HL-60/S4 (cell line): ENCODE data around the gene BCAS4.

Source experiments
- in situ Hi-C: fragments of 300-500 bp; cut with MboI; formaldehyde crosslinking; loops from 2 replicates; pipeline ENCODE4 v1.14.3; 2022; ENCODE audit warnings: low sequenced_read_pairs

BCAS4 gene

DNA sequence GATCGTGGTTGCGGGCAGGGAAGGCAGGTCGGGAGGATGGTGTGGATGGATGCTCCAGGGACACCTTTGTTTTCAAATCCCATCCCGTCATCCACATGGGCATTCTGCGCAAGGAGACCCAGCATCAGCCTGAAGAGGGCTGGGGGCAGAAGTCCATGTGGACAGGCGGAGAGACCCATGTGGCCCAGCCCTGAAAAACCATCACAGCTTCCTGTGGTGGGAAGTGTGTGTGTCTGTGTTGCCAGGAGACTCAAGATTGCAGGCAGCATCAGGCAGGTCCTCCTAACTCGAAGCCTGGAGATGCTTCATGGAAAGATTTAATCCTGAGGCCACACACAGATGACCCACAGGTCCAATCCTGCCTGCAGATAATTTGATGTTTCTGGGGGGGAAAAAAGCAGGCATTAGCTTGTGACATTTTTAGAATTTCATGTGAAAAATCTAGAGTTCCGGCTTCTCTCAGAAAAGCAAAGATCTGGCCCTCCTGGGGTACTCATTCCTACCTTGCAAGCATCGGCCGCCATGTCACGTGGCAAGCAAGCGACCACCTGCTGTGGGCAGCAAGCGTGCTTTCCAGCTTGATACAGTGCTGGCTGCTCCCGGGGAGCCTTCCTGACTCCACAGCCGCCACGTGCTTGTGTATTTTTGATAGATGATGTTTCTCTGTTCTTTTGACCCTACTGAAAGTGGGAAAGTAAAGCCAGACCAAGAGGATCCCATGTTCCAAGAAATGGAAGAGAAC is 25.8 kb downstream of the BCAS4 start:
- in situ Hi-C loops: no loop called here

DNA sequence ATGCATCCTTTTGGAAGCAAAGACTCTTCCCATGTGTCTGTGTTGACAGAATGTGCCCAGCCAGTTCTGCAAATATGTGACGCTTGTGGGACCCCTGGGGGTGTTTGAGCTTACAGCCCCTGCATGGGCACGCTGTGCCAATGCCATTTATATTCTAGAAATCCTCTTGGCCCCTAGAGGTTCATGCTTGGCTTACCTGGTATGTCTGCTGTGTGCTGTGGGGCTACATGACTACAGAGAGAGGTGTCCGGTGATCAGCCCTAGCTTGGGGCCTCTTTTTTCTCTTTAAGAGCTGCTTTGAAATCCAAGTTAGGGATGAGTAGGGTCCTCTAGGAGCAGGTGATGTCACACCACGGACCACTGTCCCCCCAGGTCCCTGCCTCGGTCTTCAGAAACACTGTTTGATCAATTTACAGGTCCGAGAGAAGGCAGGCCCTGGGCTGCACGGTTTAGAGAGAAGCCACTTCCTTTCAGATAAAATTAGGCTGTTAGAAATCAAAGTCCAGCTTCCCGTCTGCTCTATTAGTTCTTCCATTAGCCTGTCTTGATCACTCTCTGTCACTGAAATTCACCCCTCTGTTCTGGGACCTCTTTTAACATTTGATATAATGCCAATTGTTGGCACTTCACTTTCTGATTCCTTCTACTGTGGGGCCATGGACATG is 26.5 kb downstream of the BCAS4 start:
- in situ Hi-C loops: no loop called here

DNA sequence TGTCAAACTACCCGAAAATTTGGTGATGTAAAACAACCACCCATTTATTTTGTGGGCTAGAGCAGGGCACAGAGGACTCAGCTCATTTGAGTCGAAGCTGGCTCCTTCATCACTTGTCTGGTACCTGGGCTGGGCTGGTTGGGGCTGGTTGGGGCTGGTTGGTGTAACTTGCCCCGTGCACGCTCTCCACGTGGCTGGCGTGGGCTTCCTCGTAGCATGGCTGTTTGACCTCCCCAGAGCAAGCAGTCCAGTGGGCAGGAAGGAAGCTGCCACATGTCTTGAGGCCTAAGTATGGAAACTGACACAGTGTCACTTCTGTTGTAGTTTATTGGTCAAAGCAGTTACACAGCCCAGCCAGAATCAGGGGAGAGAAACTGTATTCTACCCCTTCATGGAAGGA is 27.1 kb downstream of the BCAS4 start:
- in situ Hi-C loops: no loop called here

DNA sequence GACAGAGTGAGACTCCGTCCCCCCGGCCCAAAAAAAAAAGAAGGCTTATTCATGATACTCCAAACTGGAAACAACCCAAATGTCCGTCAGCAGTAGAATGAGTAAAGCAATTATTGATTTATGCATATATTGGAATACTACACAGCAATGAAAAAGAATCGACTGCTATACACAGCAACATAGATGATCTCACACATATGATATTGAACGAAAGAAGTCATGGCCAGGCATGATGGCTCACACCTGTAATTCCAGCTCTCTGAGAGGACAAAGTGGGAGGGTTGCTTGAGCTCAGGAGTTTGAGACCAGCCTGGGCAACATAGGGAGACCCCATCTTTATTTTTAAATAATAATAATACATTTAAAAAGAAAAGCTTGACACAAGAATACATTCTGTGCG is 28.5 kb downstream of the BCAS4 start:
- in situ Hi-C loops: no loop called here

DNA sequence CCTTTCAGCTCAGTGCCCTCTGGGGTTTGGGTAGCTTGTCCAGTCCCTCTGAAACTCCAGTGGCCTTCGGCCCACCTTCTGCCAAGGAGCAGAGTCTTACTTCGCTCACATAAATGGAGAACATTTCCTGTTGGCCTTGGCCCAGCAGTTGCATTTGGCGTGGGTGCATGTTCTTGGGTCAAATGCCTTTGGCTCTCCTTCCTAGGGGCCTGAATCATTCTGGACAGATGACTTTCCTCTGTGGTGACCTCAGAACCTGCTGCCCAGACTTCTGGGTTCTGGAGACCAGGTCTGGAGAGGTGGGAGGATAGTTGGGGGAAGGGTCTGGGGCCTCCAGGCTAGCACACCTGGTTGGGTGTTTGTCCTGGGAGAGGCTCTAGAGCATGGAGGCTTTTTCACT is 29.3 kb downstream of the BCAS4 start:
- in situ Hi-C loops: no loop called here

DNA sequence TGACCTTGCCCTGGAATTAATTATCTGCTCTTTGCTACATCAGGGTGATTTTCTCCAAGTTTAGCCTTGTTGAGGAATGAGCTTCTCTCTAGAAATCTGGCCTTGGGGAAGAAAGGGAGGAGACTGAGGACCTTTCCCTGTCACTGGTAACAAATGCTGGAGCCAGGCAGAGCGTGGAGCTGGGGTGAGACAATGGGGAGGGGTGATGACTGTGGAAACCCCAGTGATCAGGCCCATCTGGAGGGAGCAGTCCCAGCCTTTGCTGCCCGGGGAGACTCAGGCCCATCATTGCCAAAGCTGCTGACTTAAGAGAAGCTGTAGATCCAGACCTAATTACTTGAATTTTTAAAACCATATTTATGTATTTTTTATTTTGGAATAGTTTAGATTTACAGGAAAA is 31.3 kb downstream of the BCAS4 start:
- in situ Hi-C loops: no loop called here

DNA sequence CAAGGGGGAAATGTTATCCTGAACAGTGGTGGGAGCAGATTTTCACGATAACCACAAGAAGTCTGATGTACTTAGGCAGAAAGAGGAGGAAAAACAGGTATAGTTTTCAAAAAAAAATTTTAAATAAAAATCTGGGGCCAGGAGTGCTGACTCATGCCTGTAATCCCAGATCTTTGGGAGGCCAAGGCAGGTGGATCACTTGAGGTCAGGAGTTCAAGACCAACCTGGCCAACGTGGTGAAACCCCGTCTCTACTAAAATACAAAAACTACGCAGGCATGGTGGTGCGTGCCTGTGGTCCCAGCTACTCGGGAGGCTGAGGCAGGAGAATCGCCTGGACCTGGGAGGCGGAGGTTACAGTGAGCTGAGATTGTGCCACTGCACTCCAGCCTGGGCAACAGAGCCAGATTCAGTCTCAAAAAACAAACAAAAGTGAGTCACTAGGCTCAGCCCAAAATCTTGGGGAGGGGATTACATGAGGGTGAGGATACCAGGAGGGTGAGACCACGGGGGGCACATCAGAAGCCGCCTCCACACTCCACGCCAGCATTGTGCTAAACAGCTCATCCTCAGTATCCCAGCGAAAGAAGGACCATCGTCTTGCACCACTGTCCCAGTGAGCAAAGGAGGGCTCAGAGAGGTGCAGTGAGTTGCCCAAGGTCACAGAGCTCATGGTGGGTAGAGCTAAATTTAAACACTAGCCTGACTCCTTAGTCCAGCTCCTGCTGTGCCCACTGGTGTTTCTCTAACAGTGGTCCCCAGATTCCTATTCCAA is 33.7 kb downstream of the BCAS4 start:
- in situ Hi-C loops: no loop called here

DNA sequence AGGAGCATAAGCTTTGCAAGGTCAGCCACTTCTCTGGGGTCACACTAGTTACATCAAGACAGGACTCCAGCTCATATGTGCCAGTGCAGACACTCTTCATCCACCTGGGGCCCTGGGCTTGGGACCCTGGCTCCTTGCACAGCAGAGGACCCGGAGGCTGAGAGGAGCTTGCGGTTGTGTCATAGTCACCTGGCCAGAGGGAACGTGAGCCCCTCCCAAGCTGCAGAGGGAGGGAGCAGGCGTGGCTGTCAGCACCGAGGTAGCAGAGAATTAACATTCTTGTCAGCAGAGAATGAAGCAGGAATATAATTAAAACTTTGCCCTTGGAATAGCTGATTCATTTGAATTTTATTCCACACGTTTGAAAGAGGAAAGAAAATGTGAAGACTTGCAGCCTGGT is 36.8 kb downstream of the BCAS4 start:
- in situ Hi-C loops: no loop called here

DNA sequence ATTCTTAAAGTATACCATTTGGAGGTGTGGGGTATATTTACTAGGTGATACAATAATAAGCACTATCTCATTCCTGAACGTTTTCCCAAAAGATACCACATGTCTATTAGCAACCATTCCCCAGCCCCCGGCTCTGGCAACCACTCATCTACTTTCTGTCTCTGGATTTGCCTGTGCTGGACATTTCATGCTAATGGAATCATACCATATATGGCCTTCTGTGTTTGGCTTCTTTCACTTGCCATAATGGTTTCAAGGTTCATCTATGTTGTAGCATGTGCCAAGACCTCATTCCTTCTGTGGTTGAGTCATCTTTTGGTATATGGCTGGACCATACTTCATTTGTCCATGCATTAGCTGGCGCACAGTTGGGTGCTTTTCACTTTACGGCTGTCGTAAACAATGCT is 39.7 kb downstream of the BCAS4 start:
- in situ Hi-C loops: no loop called here

DNA sequence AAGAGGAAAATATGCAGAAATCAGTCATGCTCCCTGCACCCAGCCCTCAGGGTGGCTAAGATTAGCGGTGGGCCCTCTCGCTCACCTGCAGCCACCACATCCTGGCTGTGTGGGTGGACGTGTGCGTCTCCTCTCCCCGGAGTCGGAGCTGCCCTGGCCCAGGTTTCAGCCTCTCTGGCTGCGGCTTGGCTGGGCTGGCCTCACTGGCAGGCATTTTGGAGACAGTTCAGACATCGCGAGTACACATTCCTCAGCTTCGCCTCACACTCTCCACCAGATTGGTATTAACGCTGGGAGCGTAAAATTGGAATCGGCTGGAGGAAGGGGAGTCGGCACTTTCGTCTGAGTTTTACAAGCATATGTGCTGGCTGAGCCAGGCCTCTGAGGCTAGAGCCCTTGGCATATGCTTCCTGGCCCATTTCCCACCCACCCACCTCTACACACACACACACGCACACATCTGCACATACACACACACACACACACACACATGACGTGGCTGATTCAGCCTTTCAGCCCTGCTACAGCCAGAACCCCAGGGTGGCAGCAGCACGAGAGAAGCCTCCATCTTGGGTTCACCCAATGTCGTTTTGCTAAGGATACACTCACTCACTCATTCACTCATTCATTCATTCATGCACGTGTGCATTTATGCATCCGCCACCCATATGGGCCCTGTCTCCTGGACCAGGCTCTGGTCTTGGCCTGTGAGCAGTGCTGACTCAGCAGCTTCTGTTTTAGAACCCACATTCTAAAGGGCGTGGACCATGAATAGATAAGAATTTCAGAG is 42.9 kb downstream of the BCAS4 start:
- in situ Hi-C loops: no loop called here

DNA sequence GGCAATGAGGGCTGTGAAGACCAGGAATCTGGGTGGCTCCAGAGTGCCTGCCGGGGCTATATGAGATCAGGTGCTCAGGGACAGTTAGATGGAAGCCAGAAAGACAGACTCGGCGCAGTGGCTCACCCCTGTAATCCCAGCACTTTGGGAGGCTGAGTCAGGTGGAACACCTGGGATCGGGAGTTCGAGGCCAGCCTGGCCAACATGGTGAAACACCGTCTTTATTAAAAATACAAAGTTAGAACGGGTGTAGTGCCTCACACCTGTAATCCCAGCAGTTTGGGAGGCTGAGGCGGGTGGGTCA is 43.4 kb downstream of the BCAS4 start:
- in situ Hi-C loops: no loop called here

DNA sequence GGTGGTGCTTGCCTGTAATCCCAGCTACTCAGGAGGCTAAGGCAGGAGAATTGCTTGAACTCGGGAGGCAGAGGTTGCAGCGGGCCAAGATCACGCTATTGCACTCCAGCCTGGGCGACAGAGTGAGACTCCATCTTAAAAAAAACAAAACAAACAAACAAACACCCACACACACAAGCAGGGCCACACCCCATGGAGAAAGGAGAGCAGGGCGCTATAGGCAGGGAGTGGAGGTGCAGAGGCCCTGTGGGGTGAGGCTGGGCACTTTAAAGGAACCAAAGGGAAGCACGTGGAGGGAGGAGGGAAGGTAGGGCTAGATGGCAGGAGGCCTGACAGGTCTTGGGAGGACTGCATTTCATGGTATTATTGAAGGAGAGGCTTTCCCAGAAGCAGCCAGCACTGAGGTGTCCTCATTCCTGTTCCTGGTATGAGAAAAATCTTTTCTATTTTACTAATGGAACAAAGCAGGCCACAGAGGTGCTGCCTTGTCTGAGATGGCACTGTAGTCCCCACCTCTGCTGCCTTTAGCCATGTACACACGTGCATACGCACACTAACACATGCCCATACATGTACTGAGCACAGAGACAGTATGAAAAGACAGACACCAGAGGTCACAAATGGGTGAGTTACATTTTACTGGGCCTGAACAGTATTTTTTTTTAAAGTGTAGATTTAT is 44.0 kb downstream of the BCAS4 start:
- in situ Hi-C loops: no loop called here

DNA sequence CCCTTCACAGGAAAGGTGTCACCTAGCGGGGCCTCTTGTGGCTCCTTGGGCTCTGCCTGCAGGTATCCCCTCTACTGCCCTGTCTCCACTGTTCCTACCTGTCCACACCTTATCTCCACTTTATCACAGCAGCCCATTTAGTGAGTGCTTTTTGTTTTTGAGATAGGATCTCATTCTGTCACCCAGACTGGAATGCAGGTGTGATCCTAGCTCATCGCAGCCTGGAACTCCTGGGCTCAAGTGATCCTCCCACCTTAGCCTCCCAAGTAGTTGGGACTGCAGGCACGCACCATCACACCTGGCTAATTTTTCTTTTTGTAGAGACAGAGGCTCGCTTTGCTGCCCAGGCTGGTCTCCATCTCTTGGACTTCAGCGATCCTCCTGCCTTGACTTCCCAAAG is 48.0 kb downstream of the BCAS4 start:
- in situ Hi-C loops: no loop called here

DNA sequence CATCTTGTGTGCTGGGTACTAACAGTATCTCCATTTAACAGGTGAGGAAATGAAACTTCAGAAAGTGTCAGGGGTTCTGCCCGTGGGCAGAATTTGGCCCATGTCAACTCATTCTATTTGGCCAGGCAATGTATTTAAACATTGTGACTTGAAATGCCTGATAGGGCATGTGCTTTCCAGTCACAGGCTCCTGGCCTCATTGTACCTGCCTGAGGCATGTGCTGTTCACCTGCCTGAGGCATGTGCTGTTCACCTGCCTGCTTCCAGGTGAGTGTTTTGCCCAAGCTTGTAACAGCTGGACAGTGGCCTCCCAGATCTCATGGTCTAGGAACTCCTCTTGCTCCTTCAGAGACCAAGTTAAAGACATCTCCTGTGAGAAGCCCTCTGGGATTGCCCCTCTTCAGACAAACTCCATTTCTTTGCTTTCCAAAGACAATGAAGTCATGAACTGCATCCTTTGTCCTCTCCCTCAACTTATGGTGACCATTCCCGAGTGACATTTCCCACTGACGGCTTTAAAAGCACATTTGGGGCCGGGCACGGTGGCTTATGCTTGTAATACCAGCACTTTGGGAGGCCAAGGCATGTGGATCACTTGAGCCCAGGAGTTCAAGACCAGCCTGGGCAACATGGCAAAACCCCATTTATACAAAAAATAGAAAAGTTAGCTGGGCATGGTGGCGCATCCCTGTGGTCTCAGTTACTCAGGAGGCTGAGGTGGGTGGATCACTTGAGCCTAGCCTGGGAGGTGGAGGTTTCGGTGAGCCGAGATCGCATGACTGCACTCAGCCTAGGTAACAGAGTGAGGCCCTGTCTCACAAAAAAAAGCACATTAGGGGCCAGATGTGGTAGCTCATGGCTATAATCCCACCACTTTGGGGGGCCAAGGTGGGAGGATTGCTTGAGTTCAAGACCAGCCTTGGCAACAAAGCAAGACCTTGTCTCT is 48.7 kb downstream of the BCAS4 start:
- in situ Hi-C loops: no loop called here

DNA sequence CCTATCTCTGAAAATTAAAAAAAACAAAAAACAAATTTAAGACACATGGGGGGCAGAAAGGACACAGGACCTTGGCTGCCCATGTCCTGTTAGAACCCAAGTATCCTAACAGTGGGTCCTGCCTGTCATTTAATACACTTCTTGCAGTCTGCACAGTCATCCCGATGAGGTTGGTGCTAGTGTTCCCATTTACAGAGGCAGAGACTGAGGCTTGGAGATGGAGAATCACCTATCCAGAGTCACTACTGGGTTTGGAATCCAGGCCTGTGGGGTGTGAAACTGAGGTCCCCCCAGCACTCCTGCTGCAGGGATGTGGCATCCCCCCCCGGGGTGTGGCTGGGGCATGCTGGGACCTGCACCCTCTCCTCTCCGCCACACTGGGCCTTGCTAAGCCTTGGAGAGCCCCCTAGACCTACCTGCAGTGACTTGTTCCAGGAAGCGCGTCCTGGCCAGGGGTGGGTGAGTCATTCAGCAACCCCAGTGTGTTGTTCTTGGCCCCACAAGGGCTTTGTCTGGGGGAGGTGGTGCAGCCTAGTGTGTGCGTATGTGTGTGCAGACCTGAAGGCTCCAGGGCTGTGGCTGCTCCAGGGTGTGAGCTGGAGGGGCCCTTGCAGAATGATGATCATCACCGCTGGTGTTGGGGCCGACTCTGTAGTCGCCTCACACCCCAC is 49.7 kb downstream of the BCAS4 start:
- in situ Hi-C loops: no loop called here

DNA sequence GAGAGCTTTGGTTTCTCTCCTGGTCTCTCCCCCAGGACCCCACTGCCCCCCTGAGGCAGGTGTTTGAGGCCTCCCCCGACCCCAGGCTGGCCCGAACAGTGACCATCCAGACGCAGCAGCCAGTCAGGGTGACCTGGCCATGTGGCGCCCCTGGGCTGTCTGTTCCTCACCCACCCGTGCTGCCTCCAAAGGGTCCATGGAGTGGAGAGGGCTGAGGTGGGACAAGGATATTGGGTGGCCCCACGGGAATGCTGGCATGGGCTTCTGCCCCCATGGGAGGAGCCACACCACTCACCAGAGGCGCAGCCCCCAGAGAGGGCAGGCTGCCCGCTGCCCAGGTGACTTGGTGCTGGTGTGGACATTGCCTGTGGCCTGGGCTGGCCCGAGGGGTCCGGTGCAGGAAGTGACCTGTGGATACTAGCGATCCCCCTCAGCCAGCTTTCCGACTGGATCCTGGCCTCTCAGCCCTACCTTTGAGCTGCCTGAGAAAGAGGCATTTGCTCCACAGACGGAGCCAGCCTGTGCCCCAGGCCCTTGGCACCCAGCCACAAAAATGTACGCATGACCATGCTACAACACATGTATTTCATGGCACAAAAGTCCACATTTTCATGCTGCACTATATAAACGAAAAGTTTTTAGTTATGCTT is 50.8 kb downstream of the BCAS4 start:
- in situ Hi-C loops: no loop called here

DNA sequence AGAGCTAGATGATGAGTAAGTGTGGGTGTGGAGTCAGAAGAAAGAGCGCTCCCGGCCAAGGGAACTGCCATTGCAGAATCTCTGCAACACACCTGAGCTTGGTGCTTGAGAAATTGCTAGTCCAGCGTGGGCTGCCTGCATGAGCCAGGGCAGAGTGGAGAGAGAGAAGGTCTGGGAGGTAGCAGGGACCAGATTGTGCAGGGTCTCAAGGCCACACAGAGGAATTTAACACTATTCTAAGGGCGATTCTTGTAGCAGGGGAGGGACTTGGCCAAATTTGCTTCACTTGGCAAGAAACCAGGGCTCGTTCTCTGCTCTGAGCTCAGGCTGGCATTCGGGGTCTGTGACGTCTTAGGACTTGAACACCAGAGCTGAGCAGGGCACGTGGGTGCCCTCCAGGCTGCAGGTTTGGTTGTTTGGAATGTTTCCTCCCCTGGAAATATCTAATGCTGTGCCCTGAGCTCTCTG is 53.5 kb downstream of the BCAS4 start:
- in situ Hi-C loops: no loop called here

DNA sequence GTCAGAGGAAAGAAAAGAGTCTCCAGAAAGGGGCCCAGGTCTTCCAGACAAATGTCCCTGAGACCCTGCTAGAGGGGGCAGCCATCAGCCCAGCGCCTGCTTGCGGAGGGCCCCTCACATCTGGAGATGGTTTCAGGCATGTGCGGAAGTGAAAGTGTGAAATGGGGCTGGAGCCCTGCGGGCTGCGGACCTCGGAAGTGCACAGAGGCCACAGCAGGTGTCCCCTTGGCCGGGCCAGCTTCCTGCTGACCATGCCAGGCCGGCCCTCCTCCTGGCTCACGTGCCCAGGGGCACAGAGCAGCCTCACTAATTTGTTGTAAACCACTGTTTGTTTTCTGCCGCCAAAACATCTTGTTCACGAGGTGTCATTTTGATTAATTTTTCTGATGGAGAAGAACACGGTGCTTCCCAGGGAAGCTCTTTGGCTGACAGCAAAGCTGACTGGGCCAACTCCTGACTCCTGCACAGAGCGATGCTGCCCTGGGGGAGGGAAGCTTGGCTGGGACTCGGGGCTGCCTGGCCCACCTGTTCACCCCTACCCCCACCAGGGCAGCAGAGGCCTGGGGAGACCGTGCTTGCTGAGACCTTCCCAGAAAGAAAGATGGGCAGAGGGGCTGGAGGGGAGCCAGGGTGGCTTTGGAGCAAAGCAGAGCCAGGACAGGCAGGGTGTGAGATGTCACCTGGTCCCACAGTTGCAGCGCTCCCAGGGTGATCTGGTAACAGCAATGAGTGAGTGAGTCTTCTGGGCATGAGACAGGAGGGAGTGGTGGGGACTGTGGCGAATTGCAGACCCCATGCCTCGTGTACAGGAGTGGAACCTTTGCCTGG is 54.2 kb downstream of the BCAS4 start:
- in situ Hi-C loops: no loop called here
